Esophagus muscularis mucosa (tissue), 4 donors: ENCODE results near the gene OPRL1. TPM values are rescaled to one million over a fixed set of nuclear protein-coding genes. Genes with fewer than 3 reads are reported as not detected.

ENCODE experiments used
- DNase-seq: peaks from one replicate; pipeline ENCODE4 v3.0.0-alpha.2; 2017; ENCODE audit errors: extremely low spot score
- H3K27ac ChIP-seq, 4 donors: fragments of 200-600 bp; sonication (generic); replicated peaks in 1 of 4; 1 replicate in 3 of 4; 2 replicates in 1 of 4; pipeline ENCODE4 v1.5.1; 2016 to 2019; ENCODE audit warnings: mild to moderate bottlenecking in 1 of 4
- H3K27me3 ChIP-seq, 4 donors: fragments of 200-600 bp; sonication (generic); one replicate each; pipeline versions ENCODE4 v1.5.1 to v1.6.0; 2016 to 2019
- H3K36me3 ChIP-seq, 4 donors: fragments of 200-600 bp; sonication (generic); one replicate each; pipeline ENCODE4 v1.5.1; 2016 to 2019
- H3K4me1 ChIP-seq, 4 donors: fragments of 200-600 bp; sonication (generic); one replicate each; pipeline ENCODE4 v1.5.1; 2016 to 2019
- H3K4me3 ChIP-seq, 4 donors: fragments of 200-600 bp; sonication (generic); 1 replicate in 2 of 4; 2 replicates in 2 of 4; pipeline ENCODE4 v1.5.1; 2016 to 2019; ENCODE audit warnings: mild to moderate bottlenecking in 4 of 4, moderate library complexity in 1 of 4
- H3K9me3 ChIP-seq, 4 donors: fragments of 200-600 bp; sonication (generic); 1 replicate in 3 of 4; 2 replicates in 1 of 4; pipeline ENCODE4 v1.5.1; 2016 to 2019
- EP300 ChIP-seq: sonication (generic); formaldehyde crosslinking; IDR thresholded peaks from one replicate; pipeline ENCODE4 v1.6.1; 2017; ENCODE audit warnings: antibody characterized with exemption
- POLR2A ChIP-seq: fragments of 450-650 bp; IDR thresholded peaks from one replicate; pipeline ENCODE4 v1.6.1; 2017; ENCODE audit warnings: antibody characterized with exemption, moderate library complexity, mild to moderate bottlenecking, low read depth
- POLR2AphosphoS5 ChIP-seq, 2 donors: sonication (generic); formaldehyde crosslinking; IDR thresholded peaks; one replicate each; pipeline ENCODE4 v1.6.1; 2017; ENCODE audit warnings: antibody characterized with exemption in 2 of 2
- WGBS: methylation state at CpG from one replicate; pipeline ENCODE4 v1.1.5; 2018; 5-methylcytosine and 5-hydroxymethylcytosine counted together
- intact Hi-C: fragments of 100-400 bp; cut with DNase I; formaldehyde crosslinking; loops from one replicate; pipeline ENCODE4 v1.15.1; 2023
- total RNA-seq, 4 donors: library from RNA; depleted of rRNA; stranded (reverse); fragments of >200 nt; gene quantifications; one replicate each; pipeline versions ENCODE4 v1.1.0 to v1.2.1, GENCODE V29; 2016
- TF ChIP-seq, protein P1 (sequence below), 3 experiments: fragments of 200-600 bp in 2 of 3; fragments of 450-650 bp in 1 of 3; sonication (generic) in 2 of 3; IDR thresholded peaks; one replicate each; pipeline ENCODE4 v1.5.1; 2017 to 2019; ENCODE audit warnings: antibody characterized with exemption in 3 of 3, mild to moderate bottlenecking in 2 of 3, moderate library complexity in 1 of 3

Gene OPRL1
- total RNA-seq, 4 donors from 2014 or later: 0.42 to 1.4 (median 0.87) TPM

DNA sequence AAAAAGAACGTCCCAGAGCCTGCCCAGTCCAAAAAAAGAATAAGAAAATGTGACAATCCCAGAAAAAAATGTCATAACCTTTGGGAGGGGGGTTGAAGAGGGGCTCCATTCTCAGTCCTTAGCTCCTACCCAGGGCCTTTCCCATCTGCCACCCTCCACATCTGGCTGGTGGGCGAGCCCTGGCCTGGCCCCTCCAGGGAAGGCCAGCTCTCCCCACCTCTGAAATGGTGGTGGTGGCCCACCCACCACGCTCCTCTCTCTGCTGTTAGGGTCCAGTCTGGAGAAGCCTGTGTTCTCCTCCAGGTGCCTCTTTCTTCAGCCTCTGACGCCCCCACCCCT is 979 bp upstream of the OPRL1 start:
- H3K4me1 ChIP-seq: peaks cover 33 to 51% (median 39%) of the 10 kb centered on the region in 4 donors
- WGBS: 11% methylated on average over 4 of the region's 4 CpGs
- TF ChIP-seq, protein P1, sequence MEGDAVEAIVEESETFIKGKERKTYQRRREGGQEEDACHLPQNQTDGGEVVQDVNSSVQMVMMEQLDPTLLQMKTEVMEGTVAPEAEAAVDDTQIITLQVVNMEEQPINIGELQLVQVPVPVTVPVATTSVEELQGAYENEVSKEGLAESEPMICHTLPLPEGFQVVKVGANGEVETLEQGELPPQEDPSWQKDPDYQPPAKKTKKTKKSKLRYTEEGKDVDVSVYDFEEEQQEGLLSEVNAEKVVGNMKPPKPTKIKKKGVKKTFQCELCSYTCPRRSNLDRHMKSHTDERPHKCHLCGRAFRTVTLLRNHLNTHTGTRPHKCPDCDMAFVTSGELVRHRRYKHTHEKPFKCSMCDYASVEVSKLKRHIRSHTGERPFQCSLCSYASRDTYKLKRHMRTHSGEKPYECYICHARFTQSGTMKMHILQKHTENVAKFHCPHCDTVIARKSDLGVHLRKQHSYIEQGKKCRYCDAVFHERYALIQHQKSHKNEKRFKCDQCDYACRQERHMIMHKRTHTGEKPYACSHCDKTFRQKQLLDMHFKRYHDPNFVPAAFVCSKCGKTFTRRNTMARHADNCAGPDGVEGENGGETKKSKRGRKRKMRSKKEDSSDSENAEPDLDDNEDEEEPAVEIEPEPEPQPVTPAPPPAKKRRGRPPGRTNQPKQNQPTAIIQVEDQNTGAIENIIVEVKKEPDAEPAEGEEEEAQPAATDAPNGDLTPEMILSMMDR (IDR thresholded peaks at IDR 0.05): no peak
- no peak for TF ChIP-seq POLR2AphosphoS5 (IDR thresholded peaks at IDR 0.05)
- TF ChIP-seq POLR2A: no peak
- TF ChIP-seq EP300: no peak

DNA sequence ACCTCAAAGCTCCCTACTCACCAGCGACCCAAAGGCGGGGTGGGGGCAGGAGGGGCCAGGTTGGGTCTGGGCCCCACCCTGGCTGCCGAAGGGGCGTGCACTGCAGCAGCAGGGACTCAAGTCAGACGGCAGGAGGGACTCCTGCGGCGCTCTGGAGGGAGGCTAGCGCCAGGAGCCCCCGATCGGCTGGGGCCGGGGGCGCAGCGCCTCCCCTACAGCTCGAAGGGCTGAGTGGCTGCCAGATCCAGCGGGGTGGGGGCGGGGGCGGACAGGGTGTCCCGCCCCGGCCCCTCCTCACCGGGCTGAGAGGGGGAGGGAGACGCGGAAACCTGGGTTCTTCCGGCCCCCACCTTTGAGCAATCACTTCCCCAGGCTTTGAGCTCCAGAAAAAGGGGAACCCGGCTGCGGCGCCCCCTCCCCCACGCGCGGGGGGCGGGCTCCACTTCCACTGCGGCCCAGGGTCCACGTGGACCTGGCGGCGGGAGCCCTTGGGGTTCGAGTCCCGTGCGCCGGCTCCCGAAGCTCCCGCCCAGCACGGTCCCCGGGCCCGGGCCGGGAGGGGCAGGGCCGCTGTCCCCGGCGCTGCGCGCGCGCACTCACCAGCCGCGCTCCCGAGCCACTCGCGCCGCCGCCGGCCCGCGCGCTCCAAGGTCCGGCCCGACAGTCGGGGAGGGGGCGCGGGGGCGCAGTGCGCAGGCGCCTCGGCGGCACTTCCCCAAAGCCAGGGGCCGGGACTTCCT is 439 bp upstream of the OPRL1 start, which contains the start of gene RGS19:
RGS19 (minus strand) TSS at position 246 of the 740 bp plus-strand sequence. CDS start 2,632 bp downstream, outside the sequence.
- 0% methylated on average over 9 of the region's 73 CpGs for WGBS
- peaks cover 36 to 56% (median 45%) of the 10 kb centered on the region in 4 donors for H3K4me1 ChIP-seq

More for the DNA sequence above, 979 bp upstream of the OPRL1 start:
- Histone ChIP-seq H3K27ac (peak overlapping the region; percentile 58 to 80 (median 70)), H3K4me3 (peak overlapping the region; percentile 67 to 86 (median 76)), H3K36me3 (peaks cover 0 to 12% (median 8%) of the 10 kb centered on the region in 4 donors), H3K9me3 (no peaks in the 10 kb centered on the region), H3K27me3 (peaks cover 0 to 19% (median 3%) of the 10 kb centered on the region in 4 donors)
- intact Hi-C loops: no loop called here
- DNase-seq: no peak

DNA sequence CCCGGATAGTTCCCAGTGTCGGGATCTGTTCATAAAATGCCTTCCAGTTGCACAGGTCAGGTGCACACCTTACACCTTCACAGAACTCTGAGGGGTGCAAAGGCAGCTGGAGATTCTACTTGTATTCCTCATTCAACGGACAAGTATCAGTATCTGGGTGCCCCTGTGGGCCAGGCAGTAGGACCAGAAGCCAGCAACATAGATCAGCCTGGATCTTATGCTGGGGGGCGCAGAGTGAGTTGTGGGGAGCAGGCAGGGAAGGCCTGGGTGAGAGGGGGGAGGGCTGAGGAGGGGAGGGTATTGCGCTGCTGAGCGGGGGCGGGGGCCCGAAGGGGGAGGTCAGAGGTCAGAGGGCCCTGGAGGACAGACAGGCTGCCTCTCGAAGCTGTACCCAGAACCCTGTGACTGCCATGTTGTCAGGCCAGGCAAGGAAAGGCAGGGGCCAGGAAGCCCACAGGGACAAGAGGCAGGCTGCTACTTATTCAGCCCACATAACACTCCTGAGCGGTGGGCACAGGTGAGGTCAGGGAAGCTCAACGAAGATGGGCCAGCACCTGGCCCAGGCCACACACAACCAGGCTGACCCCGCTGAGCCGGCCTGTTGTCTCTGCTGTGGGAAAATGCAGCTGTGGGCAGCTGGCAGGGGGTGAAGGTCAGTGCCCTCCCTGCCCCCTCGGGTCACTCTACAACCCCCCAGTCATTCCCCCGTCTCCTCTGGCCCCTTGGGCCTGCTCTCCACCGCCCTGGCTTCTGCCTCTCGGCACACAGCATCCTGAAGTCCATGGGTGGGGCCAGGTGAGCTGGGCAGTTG is 1.1 kb downstream of the OPRL1 start:
- H3K4me3 ChIP-seq: peak overlapping the region in 3 of 4 donors; percentile 73 to 86 (median 79)
- TF ChIP-seq POLR2A (no peak), POLR2AphosphoS5 (IDR thresholded peaks at IDR 0.05) (no peak), EP300 (no peak)
- TF ChIP-seq, protein P1 (IDR thresholded peaks at IDR 0.05): no peak
- H3K27me3 ChIP-seq: peaks cover 0 to 40% (median 16%) of the 10 kb centered on the region in 4 donors
- intact Hi-C loops: loop anchor here (5.0 kb wide), 1 partner anchor 41 kb away; no protein-coding TSS in a partner anchor
- H3K27ac ChIP-seq: peak overlapping the region in 3 of 4 donors; percentile 63 to 85 (median 77)
- peaks cover 36 to 60% (median 50%) of the 10 kb centered on the region in 4 donors for H3K4me1 ChIP-seq
- H3K9me3 ChIP-seq: no peaks in the 10 kb centered on the region
- DNase-seq: no peak
- no peaks in the 10 kb centered on the region for H3K36me3 ChIP-seq
- WGBS: 82% methylated on average over 9 of the region's 17 CpGs

More for the DNA sequence above, 439 bp upstream of the OPRL1 start, which contains the start of gene RGS19:
- DNase-seq: no peak
- Histone ChIP-seq H3K9me3 (no peaks in the 10 kb centered on the region), H3K27me3 (peaks cover 0 to 25% (median 8%) of the 10 kb centered on the region in 4 donors), H3K27ac (peak within 1 kb of the TSS; percentile 63 to 85 (median 70)), H3K4me3 (peak within 1 kb of the TSS; percentile 67 to 86 (median 76)), H3K36me3 (peaks cover 0 to 6% (median 3%) of the 10 kb centered on the region in 4 donors)
- TF ChIP-seq POLR2AphosphoS5 (IDR thresholded peaks at IDR 0.05) (no peak), POLR2A (no peak), EP300 (no peak)
- TF ChIP-seq, protein P1 (IDR thresholded peaks at IDR 0.05): peak in 1 of 3 experiments; percentile 13
- intact Hi-C loops: loop anchor here (5.0 kb wide), 1 partner anchor 43 kb away; no protein-coding TSS in a partner anchor

DNA sequence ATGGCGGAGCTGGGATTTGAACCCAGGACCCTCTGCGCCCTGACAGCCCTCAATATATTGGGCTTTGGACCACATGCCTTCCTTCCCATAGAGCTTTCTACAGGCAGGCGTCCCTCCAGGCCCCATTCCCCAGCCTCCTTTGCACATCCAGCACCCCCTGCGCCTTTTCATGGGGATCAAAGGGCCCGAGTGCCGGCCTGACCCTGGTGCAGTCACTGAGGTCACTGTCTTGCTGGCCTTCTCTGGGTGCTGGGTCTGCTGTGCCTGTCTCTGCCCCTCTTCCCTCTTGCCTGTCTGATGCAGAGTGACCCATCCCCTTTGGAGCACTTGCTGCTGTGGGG is 1.7 kb downstream of the OPRL1 start:
- no peaks in the 10 kb centered on the region for H3K36me3 ChIP-seq
- 92% methylated on average over 3 of the region's 6 CpGs for WGBS
- intact Hi-C loops: loop anchor here (5.0 kb wide), 1 partner anchor 41 kb away; no protein-coding TSS in a partner anchor
- peaks cover 36 to 55% (median 50%) of the 10 kb centered on the region in 4 donors for H3K4me1 ChIP-seq
- no peak overlapping the region for H3K4me3 ChIP-seq
- no peak overlapping the region for H3K27ac ChIP-seq
- peaks cover 0 to 44% (median 16%) of the 10 kb centered on the region in 4 donors for H3K27me3 ChIP-seq
- no peak for TF ChIP-seq EP300
- TF ChIP-seq, protein P1 (IDR thresholded peaks at IDR 0.05): no peak
- no peak for TF ChIP-seq POLR2A
- TF ChIP-seq POLR2AphosphoS5 (IDR thresholded peaks at IDR 0.05): no peak
- DNase-seq: no peak
- H3K9me3 ChIP-seq: no peaks in the 10 kb centered on the region
